ENCODE measurements around the gene ST8SIA2.

Gene ST8SIA2

GRCh38 chr15:92449476-92449875, 55.8 kb downstream of the ST8SIA2 start:
- Mint-ChIP-seq H3K27me3 (ENCODE audit: low read depth) (no peaks in the 10 kb centered on the region), H3K9me3 (no peaks in the 10 kb centered on the region), H3K36me3 (ENCODE audit: low read depth) (peaks cover 33% of the 10 kb centered on the region), H3K4me1 (no peaks in the 10 kb centered on the region), H3K4me3 (no peak overlapping the region), H3K27ac (no peak overlapping the region)
- TF ChIP-seq, protein P1, sequence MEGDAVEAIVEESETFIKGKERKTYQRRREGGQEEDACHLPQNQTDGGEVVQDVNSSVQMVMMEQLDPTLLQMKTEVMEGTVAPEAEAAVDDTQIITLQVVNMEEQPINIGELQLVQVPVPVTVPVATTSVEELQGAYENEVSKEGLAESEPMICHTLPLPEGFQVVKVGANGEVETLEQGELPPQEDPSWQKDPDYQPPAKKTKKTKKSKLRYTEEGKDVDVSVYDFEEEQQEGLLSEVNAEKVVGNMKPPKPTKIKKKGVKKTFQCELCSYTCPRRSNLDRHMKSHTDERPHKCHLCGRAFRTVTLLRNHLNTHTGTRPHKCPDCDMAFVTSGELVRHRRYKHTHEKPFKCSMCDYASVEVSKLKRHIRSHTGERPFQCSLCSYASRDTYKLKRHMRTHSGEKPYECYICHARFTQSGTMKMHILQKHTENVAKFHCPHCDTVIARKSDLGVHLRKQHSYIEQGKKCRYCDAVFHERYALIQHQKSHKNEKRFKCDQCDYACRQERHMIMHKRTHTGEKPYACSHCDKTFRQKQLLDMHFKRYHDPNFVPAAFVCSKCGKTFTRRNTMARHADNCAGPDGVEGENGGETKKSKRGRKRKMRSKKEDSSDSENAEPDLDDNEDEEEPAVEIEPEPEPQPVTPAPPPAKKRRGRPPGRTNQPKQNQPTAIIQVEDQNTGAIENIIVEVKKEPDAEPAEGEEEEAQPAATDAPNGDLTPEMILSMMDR (IDR thresholded peaks at IDR 0.05; ENCODE audit: unreplicated experiment in 3 of 3), result no peak

- H3K9me3 Mint-ChIP-seq, result no peaks in the 10 kb centered on the region
- peaks cover 33% of the 10 kb centered on the region for H3K36me3 Mint-ChIP-seq (ENCODE audit: low read depth)
- H3K4me1 Mint-ChIP-seq, result no peaks in the 10 kb centered on the region
- H3K4me3 Mint-ChIP-seq, result no peak overlapping the region
- no peaks in the 10 kb centered on the region for H3K27me3 Mint-ChIP-seq (ENCODE audit: low read depth)
- H3K27ac Mint-ChIP-seq, result no peak overlapping the region
- TF ChIP-seq, protein P1 (IDR thresholded peaks at IDR 0.05; ENCODE audit: unreplicated experiment in 3 of 3), result no peak
Measured at GRCh38 chr15:92451225-92451825, 57.6 kb downstream of the ST8SIA2 start.

DNA sequence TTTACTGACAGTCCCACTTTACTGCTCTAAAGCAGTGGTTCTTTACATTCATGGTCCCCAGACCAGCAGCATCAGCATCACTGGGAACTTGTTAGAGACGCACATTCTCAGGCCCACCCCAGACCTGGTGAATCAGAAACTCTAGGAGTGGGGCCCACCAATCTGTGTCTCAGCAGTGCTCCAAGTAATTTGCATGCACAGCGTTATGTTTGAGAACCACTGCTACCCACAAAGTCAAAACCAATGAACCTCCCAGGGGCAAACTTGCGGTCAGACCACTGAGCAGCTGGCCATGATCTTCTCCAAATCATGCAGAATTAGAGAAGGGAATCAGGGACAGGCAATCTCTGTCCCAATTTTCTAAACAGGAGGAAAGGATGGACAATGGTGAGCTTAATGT, 58.5 kb downstream of the ST8SIA2 start:
- no peaks in the 10 kb centered on the region for H3K9me3 Mint-ChIP-seq

GRCh38 chr15:92453607-92454006, 59.9 kb downstream of the ST8SIA2 start:
- Mint-ChIP-seq H3K9me3 (no peaks in the 10 kb centered on the region), H3K27ac (no peak overlapping the region), H3K36me3 (ENCODE audit: low read depth) (peaks cover 35% of the 10 kb centered on the region), H3K4me1 (no peaks in the 10 kb centered on the region), H3K27me3 (ENCODE audit: low read depth) (no peaks in the 10 kb centered on the region), H3K4me3 (no peak overlapping the region)
- TF ChIP-seq, protein P1 (IDR thresholded peaks at IDR 0.05; ENCODE audit: unreplicated experiment in 3 of 3), result no peak

More for the DNA sequence above, 58.5 kb downstream of the ST8SIA2 start:
- H3K27ac Mint-ChIP-seq, result no peak overlapping the region
- no peak overlapping the region for H3K4me3 Mint-ChIP-seq
- H3K36me3 Mint-ChIP-seq (ENCODE audit: low read depth), result peaks cover 33% of the 10 kb centered on the region
- TF ChIP-seq, protein P1 (IDR thresholded peaks at IDR 0.05; ENCODE audit: unreplicated experiment in 3 of 3), result no peak
- H3K27me3 Mint-ChIP-seq (ENCODE audit: low read depth), result no peaks in the 10 kb centered on the region
- no peaks in the 10 kb centered on the region for H3K4me1 Mint-ChIP-seq

DNA sequence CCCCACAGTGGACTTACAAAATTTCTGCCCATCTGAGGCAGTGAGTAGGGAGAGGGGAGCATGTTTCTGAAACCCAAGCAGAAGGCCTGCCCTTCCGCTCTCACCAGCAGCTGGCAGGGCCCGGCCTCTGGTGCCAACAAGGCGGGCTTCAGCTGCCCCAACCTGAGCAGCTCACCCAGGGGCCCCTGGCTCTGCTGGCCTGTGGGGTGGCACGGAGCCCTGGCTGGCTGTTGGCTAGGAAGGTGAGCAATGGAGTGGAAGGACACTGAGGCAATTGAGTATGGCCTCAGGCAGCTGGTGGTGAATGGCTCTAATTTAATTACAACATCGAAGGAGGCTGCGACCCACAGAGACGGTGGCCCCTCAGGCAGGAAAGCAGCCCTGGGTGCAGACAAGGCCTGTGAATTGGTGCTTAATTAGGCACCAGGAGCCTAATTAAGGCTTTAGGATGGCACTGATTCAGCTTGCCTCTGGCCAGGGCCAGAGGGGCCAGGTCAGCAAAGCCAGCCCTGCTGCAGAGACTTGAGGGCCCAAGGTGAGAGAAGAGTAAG, 60.9 kb downstream of the ST8SIA2 start:
- Mint-ChIP-seq H3K36me3 (ENCODE audit: low read depth) (peaks cover 33% of the 10 kb centered on the region), H3K4me3 (no peak overlapping the region), H3K27me3 (ENCODE audit: low read depth) (no peaks in the 10 kb centered on the region), H3K9me3 (no peaks in the 10 kb centered on the region), H3K27ac (no peak overlapping the region), H3K4me1 (no peaks in the 10 kb centered on the region)
- TF ChIP-seq, protein P1 (IDR thresholded peaks at IDR 0.05; ENCODE audit: unreplicated experiment in 3 of 3), result no peak

- Mint-ChIP-seq H3K27me3 (ENCODE audit: low read depth) (no peaks in the 10 kb centered on the region), H3K36me3 (ENCODE audit: low read depth) (peaks cover 31% of the 10 kb centered on the region), H3K4me3 (no peak overlapping the region), H3K9me3 (no peaks in the 10 kb centered on the region), H3K27ac (no peak overlapping the region), H3K4me1 (no peaks in the 10 kb centered on the region)
- TF ChIP-seq, protein P1 (IDR thresholded peaks at IDR 0.05; ENCODE audit: unreplicated experiment in 3 of 3), result no peak
Measured at GRCh38 chr15:92455271-92455670, 61.6 kb downstream of the ST8SIA2 start.
